IMR-90 (cell line): ENCODE measurements around the gene GJC2. TPM values are rescaled to one million over a fixed set of nuclear protein-coding genes. Genes with fewer than 3 reads are reported as not detected.

ENCODE experiments used
- ATAC-seq: fragments of 200-7000 bp; cut with Tn5 transposase; 2 replicates; pipeline ENCODE4 v1.9.1; 2020; ENCODE audit warnings: low read depth, mild to moderate bottlenecking, moderate library complexity
- BruUV-seq: library from RNA; stranded (reverse); fragments of 400-500 nt; replicated peaks from 2 replicates; lab custom pipeline; 2021; lab: Mats Ljungman, UMichigan
- CTCF ChIA-PET: fragments of 300-600 bp; formaldehyde crosslinking; extraction: SDS; loops from one replicate; lab custom pipeline; 2021; ENCODE audit warnings: antibody characterized with exemption; lab: Yijun Ruan, JAX
- POLR2A ChIA-PET: fragments of 300-600 bp; sonication (Branson Sonifier 250); formaldehyde crosslinking; loops from one replicate; lab custom pipeline; 2022; ENCODE audit warnings: antibody characterized with exemption; ENCODE audit not compliant: unreplicated experiment; lab: Charles Lee
- DNase-seq: peaks from one replicate; pipeline ENCODE4 v3.0.0; 2013
- H2AFZ ChIP-seq: replicated peaks from 2 replicates; pipeline ENCODE3; 2013; ENCODE audit warnings: low read length, mild to moderate bottlenecking; ENCODE audit not compliant: poor library complexity
- H2AK5ac ChIP-seq: 2 replicates; pipeline ENCODE4 v1.6.1; 2013; ENCODE audit warnings: low read depth, low read length, inconsistent platforms
- H2AK9ac ChIP-seq: replicated peaks from 2 replicates; pipeline ENCODE3; 2013; ENCODE audit warnings: mild to moderate bottlenecking, low read depth, low read length, moderate library complexity; ENCODE audit not compliant: poor library complexity
- H2BK120ac ChIP-seq: 2 replicates; pipeline ENCODE4 v1.6.1; 2013; ENCODE audit warnings: low read depth, low read length, inconsistent platforms
- H2BK15ac ChIP-seq: 3 replicates; pipeline ENCODE4 v1.6.1; 2013; ENCODE audit warnings: low read depth, low read length, inconsistent platforms
- H2BK20ac ChIP-seq: 2 replicates; pipeline ENCODE4 v1.6.1; 2013; ENCODE audit warnings: low read depth, mild to moderate bottlenecking, inconsistent platforms, low read length, moderate library complexity
- H2BK5ac ChIP-seq: 2 replicates; pipeline ENCODE4 v1.6.1; 2013; ENCODE audit warnings: mild to moderate bottlenecking, low read depth, low read length, inconsistent platforms; ENCODE audit not compliant: poor library complexity, severe bottlenecking
- H3K14ac ChIP-seq: replicated peaks from 2 replicates; pipeline ENCODE4 v1.6.1; 2013; ENCODE audit warnings: low read depth, low read length, inconsistent platforms
- H3K18ac ChIP-seq: 2 replicates; pipeline ENCODE4 v1.6.1; 2013; ENCODE audit warnings: low read depth, low read length, control low read depth
- H3K23ac ChIP-seq: 2 replicates; pipeline ENCODE4 v1.6.1; 2013; ENCODE audit warnings: low read depth, low read length, inconsistent platforms
- H3K27ac ChIP-seq: 2 replicates; pipeline ENCODE4 v1.5.1; 2013; ENCODE audit warnings: mild to moderate bottlenecking, control low read depth, low read length; ENCODE audit not compliant: insufficient read depth
- H3K27me3 ChIP-seq: 2 replicates; pipeline ENCODE4 v1.6.1; 2013; ENCODE audit warnings: low read length; ENCODE audit not compliant: control insufficient read depth, insufficient read depth
- H3K36me3 ChIP-seq: 2 replicates; pipeline ENCODE4 v1.6.1; 2013; ENCODE audit warnings: low read length, mixed read lengths; ENCODE audit not compliant: control insufficient read depth, insufficient read depth
- H3K4ac ChIP-seq: 2 replicates; pipeline ENCODE4 v1.6.1; 2013; ENCODE audit warnings: low read depth, low read length, inconsistent platforms
- H3K4me1 ChIP-seq: 2 replicates; pipeline ENCODE4 v1.6.1; 2013; ENCODE audit warnings: low read length, mixed read lengths; ENCODE audit not compliant: control insufficient read depth, insufficient read depth
- H3K4me2 ChIP-seq: 2 replicates; pipeline ENCODE4 v1.6.1; 2013; ENCODE audit warnings: low read depth, mild to moderate bottlenecking, control low read depth, low read length, moderate library complexity
- H3K4me3 ChIP-seq: 2 replicates; pipeline ENCODE4 v1.5.1; 2013; ENCODE audit warnings: low read depth, mild to moderate bottlenecking, control low read depth, low read length, moderate library complexity; ENCODE audit not compliant: insufficient read depth
- H3K56ac ChIP-seq: 2 replicates; pipeline ENCODE4 v1.6.1; 2013; ENCODE audit warnings: low read length, inconsistent platforms; ENCODE audit not compliant: insufficient read depth; ENCODE audit errors: extremely low read depth
- H3K79me1 ChIP-seq, 2 experiments: 2 replicates each; pipeline ENCODE4 v1.6.1; 2013; ENCODE audit warnings: low read length in 2 of 2, inconsistent platforms in 1 of 2, low read depth in 1 of 2
- H3K9ac ChIP-seq: 2 replicates; pipeline ENCODE4 v1.6.1; 2013; ENCODE audit warnings: low read depth, low read length, control low read depth
- H3K9me1 ChIP-seq: 2 replicates; pipeline ENCODE4 v1.6.1; 2013; ENCODE audit warnings: low read length, inconsistent platforms; ENCODE audit not compliant: insufficient read depth
- H3K9me3 ChIP-seq: 2 replicates; pipeline ENCODE4 v1.6.1; 2013; ENCODE audit warnings: low read length; ENCODE audit not compliant: control insufficient read depth, insufficient read depth
- H4K20me1 ChIP-seq: 2 replicates; pipeline ENCODE4 v1.6.1; 2013; ENCODE audit warnings: low read length, inconsistent platforms; ENCODE audit not compliant: insufficient read depth
- H4K5ac ChIP-seq: 2 replicates; pipeline ENCODE4 v1.6.1; 2013; ENCODE audit warnings: mild to moderate bottlenecking, low read depth, low read length, control low read depth
- H4K8ac ChIP-seq, 2 experiments: 2 replicates each; pipeline ENCODE4 v1.6.1; 2013; ENCODE audit warnings: low read depth in 2 of 2, low read length in 2 of 2, control low read depth in 1 of 2, inconsistent platforms in 1 of 2
- H4K91ac ChIP-seq: 2 replicates; pipeline ENCODE4 v1.6.1; 2013; ENCODE audit warnings: low read depth, low read length, inconsistent platforms; ENCODE audit not compliant: insufficient read depth
- BHLHE40 ChIP-seq: fragments of 150-350 bp; IDR thresholded peaks from 2 replicates; pipeline ENCODE4 v1.6.1; 2016; ENCODE audit warnings: mild to moderate bottlenecking, low read depth, low read length
- CEBPB ChIP-seq: IDR thresholded peaks from 2 replicates; pipeline ENCODE4 v1.6.1; 2012; ENCODE audit warnings: low read depth, low read length, improper control_type of control experiment
- CHD1 ChIP-seq: IDR thresholded peaks from 2 replicates; pipeline ENCODE4 v1.6.1; 2012; ENCODE audit warnings: low read depth, low read length, improper control_type of control experiment
- CTCF ChIP-seq: conservative IDR thresholded peaks from 2 replicates; pipeline ENCODE4 v1.5.1; 2012; ENCODE audit warnings: mild to moderate bottlenecking, low read depth, low read length, improper control_type of control experiment
- FOS ChIP-seq: fragments of 150-350 bp; IDR thresholded peaks from 2 replicates; pipeline ENCODE4 v1.6.1; 2016; ENCODE audit warnings: low read depth, low read length
- MAFK ChIP-seq: IDR thresholded peaks from 2 replicates; pipeline ENCODE4 v1.6.1; 2012; ENCODE audit warnings: low read depth, low read length, improper control_type of control experiment
- MAZ ChIP-seq: IDR thresholded peaks from 2 replicates; pipeline ENCODE4 v1.6.1; 2012; ENCODE audit warnings: low read depth, mild to moderate bottlenecking, low read length, improper control_type of control experiment, moderate library complexity, borderline replicate concordance
- MXI1 ChIP-seq: IDR thresholded peaks from 2 replicates; pipeline ENCODE4 v1.6.1; 2012; ENCODE audit warnings: low read depth, mild to moderate bottlenecking, low read length, moderate library complexity, borderline replicate concordance
- NFE2L2 ChIP-seq: fragments of 150-350 bp; IDR thresholded peaks from 2 replicates; pipeline ENCODE4 v1.6.1; 2016; ENCODE audit warnings: low read depth, mild to moderate bottlenecking, low read length
- POLR2A ChIP-seq: IDR thresholded peaks from 2 replicates; pipeline ENCODE4 v1.6.1; 2012; ENCODE audit warnings: mild to moderate bottlenecking, low read depth, low read length
- RAD21 ChIP-seq: IDR thresholded peaks from 2 replicates; pipeline ENCODE4 v1.6.1; 2012; ENCODE audit warnings: low read length, improper control_type of control experiment
- RCOR1 ChIP-seq: IDR thresholded peaks from 2 replicates; pipeline ENCODE4 v1.6.1; 2012; ENCODE audit warnings: mild to moderate bottlenecking, low read length, improper control_type of control experiment; ENCODE audit not compliant: insufficient replicate concordance
- RFX5 ChIP-seq: IDR thresholded peaks from 2 replicates; pipeline ENCODE4 v1.8.0; 2012; ENCODE audit warnings: low read depth, mild to moderate bottlenecking, low read length, moderate library complexity
- SMC3 ChIP-seq: fragments of 150-350 bp; IDR thresholded peaks from 2 replicates; pipeline ENCODE4 v1.6.1; 2016; ENCODE audit warnings: low read depth, mild to moderate bottlenecking, antibody characterized with exemption, low read length, moderate library complexity
- WGBS, 2 experiments: methylation state at CpG; one replicate each; pipeline versions ENCODE4 v1.1.5 to v1.1.7; 2013; ENCODE audit warnings: missing lambda C conversion rate in 2 of 2; ENCODE audit not compliant: insufficient read length in 1 of 2; ENCODE audit errors: extremely low coverage in 2 of 2; 5-methylcytosine and 5-hydroxymethylcytosine counted together
- dilution Hi-C: fragments of 300-500 bp; cut with HindIII; formaldehyde crosslinking; loops from one replicate; pipeline ENCODE4 v1.14.3; 2018; ENCODE audit warnings: low sequenced_read_pairs; ENCODE audit not compliant: unreplicated experiment
- in situ Hi-C: fragments of 300-500 bp; cut with MboI; formaldehyde crosslinking; loops from 3 replicates; pipeline ENCODE4 v1.14.3; 2019; ENCODE audit warnings: low sequenced_read_pairs, inconsistent platforms, mixed read lengths
- intact Hi-C: fragments of 100-400 bp; cut with micrococcal nuclease; formaldehyde crosslinking; loops from 2 replicates; pipeline ENCODE4 v1.10.0; 2022
- polyA plus RNA-seq, 3 experiments: library from polyadenylated mRNA; depleted of rRNA; stranded (reverse); fragments of >200 nt; gene quantifications; 2 replicates each; pipeline ENCODE4 v1.2.3, GENCODE V29; 2012; ENCODE audit warnings: low replicate concordance in 1 of 3
- total RNA-seq: library from RNA; depleted of rRNA; stranded (reverse); fragments of >200 nt; gene quantifications from 2 replicates; pipeline ENCODE4 v1.2.3, GENCODE V29; 2012
- TF ChIP-seq, protein P1 (sequence below): fragments of 150-350 bp; IDR thresholded peaks from 2 replicates; pipeline ENCODE4 v1.6.1; 2016; ENCODE audit warnings: low read depth, mild to moderate bottlenecking, low read length, moderate library complexity, borderline replicate concordance
- TF ChIP-seq, protein P2 (sequence below): fragments of 150-350 bp; IDR thresholded peaks from 2 replicates; pipeline ENCODE4 v1.6.1; 2017; ENCODE audit warnings: mild to moderate bottlenecking, antibody characterized with exemption, low read length, low read depth

Gene GJC2
- total and polyA plus RNA-seq, 2 of the 4 experiments (the other 2 are of a cell fraction), result 1.1 to 1.7 TPM

GRCh38 chr1:228197555-228198147, 47.9 kb downstream of the GJC2 start:
- intact Hi-C loops (no loop called here), in situ Hi-C loops (no loop called here), dilution Hi-C loops (no loop called here)
- H3K18ac ChIP-seq, result no peak overlapping the region
- H2AK9ac ChIP-seq, result no peak overlapping the region
- H3K9ac ChIP-seq, result no peak overlapping the region
- no peak overlapping the region for H3K56ac ChIP-seq
- H3K4me1 ChIP-seq, result no peaks in the 10 kb centered on the region
- no peak overlapping the region for H3K23ac ChIP-seq
- no peaks in the 10 kb centered on the region for H3K36me3 ChIP-seq
- H3K4me3 ChIP-seq, result no peak overlapping the region
- H2AK5ac ChIP-seq, result no peak overlapping the region
- H2BK20ac ChIP-seq, result no peak overlapping the region
- H2BK15ac ChIP-seq, result no peak overlapping the region
- TF ChIP-seq MAFK (no peak), FOS (no peak), MXI1 (no peak), RCOR1 (no peak), BHLHE40 (no peak), CTCF (no peak), MAZ (no peak), SMC3 (no peak), RFX5 (no peak), CEBPB (no peak), POLR2A (no peak), RAD21 (no peak), CHD1 (no peak), NFE2L2 (no peak)
- TF ChIP-seq, protein P1, sequence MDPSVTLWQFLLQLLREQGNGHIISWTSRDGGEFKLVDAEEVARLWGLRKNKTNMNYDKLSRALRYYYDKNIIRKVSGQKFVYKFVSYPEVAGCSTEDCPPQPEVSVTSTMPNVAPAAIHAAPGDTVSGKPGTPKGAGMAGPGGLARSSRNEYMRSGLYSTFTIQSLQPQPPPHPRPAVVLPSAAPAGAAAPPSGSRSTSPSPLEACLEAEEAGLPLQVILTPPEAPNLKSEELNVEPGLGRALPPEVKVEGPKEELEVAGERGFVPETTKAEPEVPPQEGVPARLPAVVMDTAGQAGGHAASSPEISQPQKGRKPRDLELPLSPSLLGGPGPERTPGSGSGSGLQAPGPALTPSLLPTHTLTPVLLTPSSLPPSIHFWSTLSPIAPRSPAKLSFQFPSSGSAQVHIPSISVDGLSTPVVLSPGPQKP, result no peak
- TF ChIP-seq, protein P2, sequence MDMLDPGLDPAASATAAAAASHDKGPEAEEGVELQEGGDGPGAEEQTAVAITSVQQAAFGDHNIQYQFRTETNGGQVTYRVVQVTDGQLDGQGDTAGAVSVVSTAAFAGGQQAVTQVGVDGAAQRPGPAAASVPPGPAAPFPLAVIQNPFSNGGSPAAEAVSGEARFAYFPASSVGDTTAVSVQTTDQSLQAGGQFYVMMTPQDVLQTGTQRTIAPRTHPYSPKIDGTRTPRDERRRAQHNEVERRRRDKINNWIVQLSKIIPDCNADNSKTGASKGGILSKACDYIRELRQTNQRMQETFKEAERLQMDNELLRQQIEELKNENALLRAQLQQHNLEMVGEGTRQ, result no peak
- DNase-seq (no peak), ATAC-seq (no peak)
- no peak overlapping the region for H4K5ac ChIP-seq
- no peak overlapping the region for H2BK5ac ChIP-seq
- H3K9me3 ChIP-seq, result peaks cover 16% of the 10 kb centered on the region
- H3K4ac ChIP-seq, result no peak overlapping the region
- H4K8ac ChIP-seq, result no peak overlapping the region
- no peak overlapping the region for H3K14ac ChIP-seq
- no peaks in the 10 kb centered on the region for H3K27me3 ChIP-seq
- no peaks in the 10 kb centered on the region for H4K20me1 ChIP-seq
- no peaks in the 10 kb centered on the region; the same call in 1 of the 2 replicates for H3K9me1 ChIP-seq
- H2BK120ac ChIP-seq, result no peak overlapping the region
- H2AFZ ChIP-seq, result no peak overlapping the region
- ChIA-PET POLR2A (no interaction called here), CTCF (no interaction called here)
- WGBS, 2 experiments, result 100% methylated on average over 2 of the region's 4 CpGs; no CpG with 5 or more reads in 1 of the 2 experiments
- BruUV-seq, result no TSS peak
- H3K27ac ChIP-seq, result no peak overlapping the region
- H4K91ac ChIP-seq, result no peak overlapping the region
- no peak overlapping the region for H3K4me2 ChIP-seq
- no peaks in the 10 kb centered on the region for H3K79me1 ChIP-seq
